SJSA1 (cell line): Measurements from ENCODE around the gene SNTB2. TPM values are rescaled to one million over a fixed set of nuclear protein-coding genes. Genes with fewer than 3 reads are reported as not detected.
"Not testable (repeated sequence)": the region's sequence is repeated elsewhere in the genome, so short reads cannot be mapped to it uniquely, and the experiment has no call there.

Source experiments
- DNase-seq, 2 experiments: peaks; one replicate each; pipeline ENCODE4 v3.0.0-alpha.2; 2015 to 2020; ENCODE audit warnings: low spot score in 2 of 2, low read depth in 1 of 2
- H3K27ac ChIP-seq: fragments of 250-450 bp; sonication (Bioruptor Pico); 2 replicates; pipeline ENCODE4 v1.5.1; 2020; ENCODE audit warnings: mild to moderate bottlenecking, moderate library complexity
- H3K27me3 ChIP-seq: fragments of 250-450 bp; sonication (Bioruptor Pico); replicated peaks from 2 replicates; pipeline ENCODE4 v1.5.1; 2020; ENCODE audit warnings: mild to moderate bottlenecking, moderate library complexity
- H3K36me3 ChIP-seq: fragments of 250-450 bp; sonication (Bioruptor Pico); 2 replicates; pipeline ENCODE4 v1.5.1; 2020; ENCODE audit warnings: mild to moderate bottlenecking
- H3K4me1 ChIP-seq: fragments of 250-450 bp; sonication (Bioruptor Pico); replicated peaks from 2 replicates; pipeline ENCODE4 v1.6.1; 2021; ENCODE audit warnings: mild to moderate bottlenecking
- H3K4me3 ChIP-seq: fragments of 250-450 bp; sonication (Bioruptor Pico); 2 replicates; pipeline ENCODE4 v1.5.1; 2020; ENCODE audit warnings: mild to moderate bottlenecking
- H3K9me3 ChIP-seq: fragments of 250-450 bp; sonication (Bioruptor Pico); replicated peaks from 2 replicates; pipeline ENCODE4 v1.5.1; 2020; ENCODE audit warnings: mild to moderate bottlenecking
- total RNA-seq: library from RNA; depleted of rRNA; stranded (reverse); fragments of >200 nt; shearing (Covaris generic); gene quantifications from 2 replicates; pipeline ENCODE4 v1.2.3, GENCODE V29; 2014

The SNTB2 gene
- total RNA-seq, 1 experiment from 2014 or later = 43.6 TPM

GRCh38 chr16:69294051-69294450, 107.1 kb downstream of the SNTB2 start:
- peaks cover 2% of the 10 kb centered on the region; the same call in 1 of the 2 replicates for H3K36me3 ChIP-seq
- H3K27me3 ChIP-seq = no peaks in the 10 kb centered on the region
- H3K4me1 ChIP-seq = no peaks in the 10 kb centered on the region
- no peak overlapping the region for H3K4me3 ChIP-seq
- H3K27ac ChIP-seq = no peak overlapping the region
- no peaks in the 10 kb centered on the region for H3K9me3 ChIP-seq
- no peak for DNase-seq

- peaks cover 26% of the 10 kb centered on the region for H3K36me3 ChIP-seq
- H3K27me3 ChIP-seq, H3K4me1 ChIP-seq, DNase-seq, H3K27ac ChIP-seq, H3K4me3 ChIP-seq, H3K9me3 ChIP-seq: not testable (repeated sequence)
Observed at GRCh38 chr16:69296771-69297170, 109.8 kb downstream of the SNTB2 start.

GRCh38 chr16:69298261-69298660, 111.3 kb downstream of the SNTB2 start:
- no peaks in the 10 kb centered on the region for H3K9me3 ChIP-seq
- peaks cover 32% of the 10 kb centered on the region for H3K36me3 ChIP-seq
- no peak overlapping the region for H3K27ac ChIP-seq
- H3K4me3 ChIP-seq = no peak overlapping the region
- H3K27me3 ChIP-seq = no peaks in the 10 kb centered on the region
- no peak for DNase-seq
- no peaks in the 10 kb centered on the region for H3K4me1 ChIP-seq

- no peak overlapping the region for H3K27ac ChIP-seq
- no peak for DNase-seq
- H3K4me3 ChIP-seq = no peak overlapping the region
- H3K9me3 ChIP-seq = no peaks in the 10 kb centered on the region
- H3K27me3 ChIP-seq = no peaks in the 10 kb centered on the region
- no peaks in the 10 kb centered on the region for H3K4me1 ChIP-seq
- peaks cover 32% of the 10 kb centered on the region for H3K36me3 ChIP-seq
Observed at GRCh38 chr16:69301187-69301586, 114.2 kb downstream of the SNTB2 start.

GRCh38 chr16:69301861-69302260, 114.9 kb downstream of the SNTB2 start:
- Histone ChIP-seq H3K4me1 (no peaks in the 10 kb centered on the region), H3K36me3 (peaks cover 32% of the 10 kb centered on the region), H3K9me3 (no peaks in the 10 kb centered on the region), H3K4me3 (no peak overlapping the region), H3K27ac (no peak overlapping the region), H3K27me3 (no peaks in the 10 kb centered on the region)
- no peak for DNase-seq

GRCh38 chr16:69302301-69302700, 115.3 kb downstream of the SNTB2 start:
- peaks cover 32% of the 10 kb centered on the region for H3K36me3 ChIP-seq
- no peak for DNase-seq

GRCh38 chr16:69306031-69306430, 119.1 kb downstream of the SNTB2 start:
- Histone ChIP-seq H3K9me3 (no peaks in the 10 kb centered on the region), H3K4me1 (peaks cover 3% of the 10 kb centered on the region; the same call in 1 of the 2 replicates), H3K36me3 (peaks cover 13% of the 10 kb centered on the region), H3K27me3 (no peaks in the 10 kb centered on the region), H3K4me3 (no peak overlapping the region), H3K27ac (no peak overlapping the region)
- DNase-seq = no peak

More at GRCh38 chr16:69302301-69302700, 115.3 kb downstream of the SNTB2 start:
- H3K4me1 ChIP-seq = no peaks in the 10 kb centered on the region
- H3K4me3 ChIP-seq = no peak overlapping the region
- no peak overlapping the region for H3K27ac ChIP-seq
- no peaks in the 10 kb centered on the region for H3K27me3 ChIP-seq
- H3K9me3 ChIP-seq = no peaks in the 10 kb centered on the region

GRCh38 chr16:69307091-69307490, 120.1 kb downstream of the SNTB2 start:
- Histone ChIP-seq H3K4me3 (no peak overlapping the region), H3K27me3 (no peaks in the 10 kb centered on the region), H3K27ac (no peak overlapping the region), H3K9me3 (peaks cover 6% of the 10 kb centered on the region), H3K36me3 (peaks cover 13% of the 10 kb centered on the region), H3K4me1 (peaks cover 6% of the 10 kb centered on the region)
- peak in 1 of 2 experiments; percentile 0 for DNase-seq

GRCh38 chr16:69307856-69308255, 120.9 kb downstream of the SNTB2 start:
- H3K27me3 ChIP-seq = no peaks in the 10 kb centered on the region
- H3K9me3 ChIP-seq = peaks cover 6% of the 10 kb centered on the region
- H3K4me1 ChIP-seq = peaks cover 9% of the 10 kb centered on the region
- no peak overlapping the region for H3K27ac ChIP-seq
- H3K4me3 ChIP-seq = no peak overlapping the region
- peaks cover 11% of the 10 kb centered on the region for H3K36me3 ChIP-seq
- DNase-seq = no peak

GRCh38 chr16:69309316-69309715, 122.4 kb downstream of the SNTB2 start:
- no peak overlapping the region for H3K27ac ChIP-seq
- peaks cover 9% of the 10 kb centered on the region for H3K4me1 ChIP-seq
- no peak for DNase-seq
- no peaks in the 10 kb centered on the region for H3K27me3 ChIP-seq
- no peak overlapping the region for H3K4me3 ChIP-seq
- peaks cover 6% of the 10 kb centered on the region for H3K9me3 ChIP-seq
- H3K36me3 ChIP-seq = peaks cover 23% of the 10 kb centered on the region

- H3K27me3 ChIP-seq = no peaks in the 10 kb centered on the region
- peak within 1 kb of the TSS; percentile 55 for H3K27ac ChIP-seq
Observed at GRCh38 chr16:69310653-69311532, 123.9 kb downstream of the SNTB2 start, which contains the start of gene VPS4A. Gene VPS4A (plus strand): TSS chr16:69311350. CDS start chr16:69311512, 162 bp downstream.

GRCh38 chr16:69311533-69312387, 124.8 kb downstream of the SNTB2 start:
- H3K36me3 ChIP-seq = peaks cover 48% of the 10 kb centered on the region
- H3K9me3 ChIP-seq = peaks cover 6% of the 10 kb centered on the region
- H3K27me3 ChIP-seq = no peaks in the 10 kb centered on the region
- peak overlapping the region; percentile 49 for H3K27ac ChIP-seq
- peaks cover 9% of the 10 kb centered on the region for H3K4me1 ChIP-seq
- H3K4me3 ChIP-seq = peak overlapping the region; percentile 97
- DNase-seq = peak in 1 of 2 experiments; percentile 71

More at GRCh38 chr16:69310653-69311532, 123.9 kb downstream of the SNTB2 start, which contains the start of gene VPS4A:
- peaks cover 39% of the 10 kb centered on the region for H3K36me3 ChIP-seq
- peaks cover 6% of the 10 kb centered on the region for H3K9me3 ChIP-seq
- peaks cover 9% of the 10 kb centered on the region for H3K4me1 ChIP-seq
- peak within 1 kb of the TSS; percentile 97 for H3K4me3 ChIP-seq
- peak; percentile 97 to 99 for DNase-seq

- DNase-seq = no peak
- Histone ChIP-seq H3K36me3 (peaks cover 61% of the 10 kb centered on the region), H3K4me3 (no peak overlapping the region), H3K27me3 (no peaks in the 10 kb centered on the region), H3K9me3 (peaks cover 6% of the 10 kb centered on the region), H3K4me1 (peaks cover 9% of the 10 kb centered on the region), H3K27ac (no peak overlapping the region)
Observed at GRCh38 chr16:69313469-69313868, 126.5 kb downstream of the SNTB2 start.
